Duodenal mucosa (tissue), 2 donors: ENCODE data around the gene FMO5.
"Not testable (repeated sequence)": the region's sequence is repeated elsewhere in the genome, so short reads cannot be mapped to it uniquely, and the experiment has no call there.

Source experiments
- H3K27ac ChIP-seq: one replicate; pipeline ENCODE4 v1.7.0; 2013; ENCODE audit warnings: low read depth, low read length
- H3K27me3 ChIP-seq, 2 donors: one replicate each; pipeline ENCODE4 v1.7.0; 2013; ENCODE audit warnings: low read length in 2 of 2, control low read depth in 1 of 2; ENCODE audit not compliant: insufficient read depth in 2 of 2, control insufficient read depth in 1 of 2
- H3K36me3 ChIP-seq, 2 donors: one replicate each; pipeline ENCODE4 v1.7.0; 2013; ENCODE audit warnings: low read length in 2 of 2, control low read depth in 1 of 2; ENCODE audit not compliant: insufficient read depth in 2 of 2, control insufficient read depth in 1 of 2
- H3K4me1 ChIP-seq, 2 donors: one replicate each; pipeline ENCODE4 v1.7.0; 2013; ENCODE audit warnings: low read length in 2 of 2, control low read depth in 1 of 2; ENCODE audit not compliant: insufficient read depth in 2 of 2, control insufficient read depth in 1 of 2
- H3K4me3 ChIP-seq, 2 donors: one replicate each; pipeline ENCODE4 v1.7.0; 2013; ENCODE audit warnings: low read length in 2 of 2, low read depth in 1 of 2
- H3K9ac ChIP-seq, 2 donors: one replicate each; pipeline ENCODE4 v1.7.0; 2013; ENCODE audit warnings: low read length in 2 of 2, low read depth in 1 of 2
- H3K9me3 ChIP-seq, 2 donors: one replicate each; pipeline ENCODE4 v1.7.0; 2013; ENCODE audit warnings: low read length in 2 of 2, control low read depth in 1 of 2; ENCODE audit not compliant: control insufficient read depth in 1 of 2

Gene FMO5

DNA sequence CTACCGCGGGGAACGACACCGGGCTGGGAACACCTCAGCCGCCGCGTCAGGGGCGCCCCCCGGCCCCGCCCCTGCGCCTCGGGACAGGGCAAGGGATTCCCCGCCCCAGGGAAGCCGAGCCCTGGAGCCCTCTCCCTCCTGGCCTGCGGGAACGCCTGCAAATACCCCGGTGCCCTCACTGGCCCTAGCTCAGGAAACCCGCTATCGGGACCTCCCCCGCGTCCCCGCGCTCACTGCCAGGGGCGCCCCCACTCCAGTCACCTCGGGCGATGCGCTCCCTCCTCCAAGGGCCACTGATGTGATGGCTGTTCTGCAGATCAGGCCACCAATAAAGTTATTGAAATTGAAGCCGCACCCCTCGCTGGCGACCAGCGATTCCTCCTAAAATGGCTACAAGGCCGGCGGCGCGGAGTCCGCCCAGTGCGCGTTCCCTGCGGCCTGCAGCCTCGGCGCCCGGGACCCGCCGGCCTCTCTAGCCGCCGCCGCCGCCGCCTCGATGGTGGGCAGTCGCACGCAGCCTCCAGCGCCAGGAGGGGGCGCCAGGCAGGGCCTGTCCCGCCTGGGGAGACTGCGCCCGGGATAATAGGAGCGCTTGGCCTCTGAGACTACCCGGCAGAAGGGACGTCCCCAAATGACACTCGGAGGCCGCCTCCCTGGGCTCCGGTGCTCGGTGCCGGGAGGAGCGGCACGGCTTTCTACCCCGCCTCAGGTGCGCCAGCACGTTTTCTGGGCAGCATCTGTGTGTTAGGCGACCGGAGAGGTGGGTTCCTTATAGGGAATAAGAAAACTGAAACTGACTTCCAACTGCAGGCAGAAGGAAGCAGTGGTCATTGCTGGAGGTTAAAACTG is 52.7 kb downstream of the FMO5 start, which contains the start of gene PRKAB2:
TSS of gene PRKAB2 (minus strand) at position 303 of the 849 bp plus-strand sequence. CDS start 326 bp downstream, outside the sequence.
- Histone ChIP-seq H3K27ac (peak within 1 kb of the TSS; percentile 96), H3K4me3 (peak within 1 kb of the TSS; percentile 90 to 99), H3K4me1 (peaks cover 32 to 40% of the 10 kb centered on the region in 2 donors), H3K27me3 (no peaks in the 10 kb centered on the region), H3K36me3 (no peaks in the 10 kb centered on the region), H3K9ac (peak within 1 kb of the TSS; percentile 83 to 99), H3K9me3 (no peaks in the 10 kb centered on the region)

DNA sequence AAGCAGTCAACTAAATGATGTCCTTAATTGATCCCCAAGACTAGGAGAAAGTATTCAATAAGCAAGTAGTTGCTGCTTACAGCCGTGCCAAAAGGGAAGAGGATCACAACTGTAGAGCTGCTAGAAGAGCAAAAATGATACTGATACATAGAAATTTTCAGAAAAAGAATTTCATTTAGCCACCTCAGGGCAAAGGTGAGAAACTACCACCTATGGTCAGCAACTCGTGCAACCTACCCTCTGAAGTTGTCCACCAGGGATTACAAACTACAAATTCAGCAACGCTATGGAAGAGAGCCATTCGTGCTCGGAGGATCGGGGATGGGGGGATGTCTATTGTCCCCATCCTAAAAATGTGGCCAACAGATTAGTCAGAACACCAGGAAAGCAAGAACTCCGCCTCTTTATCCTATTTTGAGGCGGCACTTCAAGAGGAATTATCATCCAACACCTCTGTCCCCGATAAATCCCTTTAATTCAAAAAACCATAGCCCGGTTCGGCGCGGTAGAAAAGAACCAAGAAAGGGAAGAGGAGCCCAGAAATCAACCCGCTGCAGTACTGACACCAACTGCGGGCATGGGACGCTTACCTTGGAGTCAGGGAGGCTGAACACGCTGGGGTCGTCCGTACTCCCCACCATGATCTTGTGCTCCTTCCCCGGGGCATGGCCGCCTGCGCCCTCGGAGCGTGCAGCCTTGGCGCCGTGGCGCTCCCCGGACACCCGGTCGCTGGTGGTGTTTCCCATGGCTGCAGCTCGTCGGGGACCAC is 53.6 kb downstream of the FMO5 start:
- H3K36me3 ChIP-seq = peaks cover 5 to 6% of the 10 kb centered on the region in 2 donors
- H3K27ac ChIP-seq = peak overlapping the region; percentile 93
- peak overlapping the region; percentile 84 to 99 for H3K4me3 ChIP-seq
- H3K27me3 ChIP-seq = no peaks in the 10 kb centered on the region
- H3K9ac ChIP-seq = peak overlapping the region; percentile 83 to 99
- H3K9me3 ChIP-seq = no peaks in the 10 kb centered on the region
- H3K4me1 ChIP-seq = peaks cover 35 to 48% of the 10 kb centered on the region in 2 donors

DNA sequence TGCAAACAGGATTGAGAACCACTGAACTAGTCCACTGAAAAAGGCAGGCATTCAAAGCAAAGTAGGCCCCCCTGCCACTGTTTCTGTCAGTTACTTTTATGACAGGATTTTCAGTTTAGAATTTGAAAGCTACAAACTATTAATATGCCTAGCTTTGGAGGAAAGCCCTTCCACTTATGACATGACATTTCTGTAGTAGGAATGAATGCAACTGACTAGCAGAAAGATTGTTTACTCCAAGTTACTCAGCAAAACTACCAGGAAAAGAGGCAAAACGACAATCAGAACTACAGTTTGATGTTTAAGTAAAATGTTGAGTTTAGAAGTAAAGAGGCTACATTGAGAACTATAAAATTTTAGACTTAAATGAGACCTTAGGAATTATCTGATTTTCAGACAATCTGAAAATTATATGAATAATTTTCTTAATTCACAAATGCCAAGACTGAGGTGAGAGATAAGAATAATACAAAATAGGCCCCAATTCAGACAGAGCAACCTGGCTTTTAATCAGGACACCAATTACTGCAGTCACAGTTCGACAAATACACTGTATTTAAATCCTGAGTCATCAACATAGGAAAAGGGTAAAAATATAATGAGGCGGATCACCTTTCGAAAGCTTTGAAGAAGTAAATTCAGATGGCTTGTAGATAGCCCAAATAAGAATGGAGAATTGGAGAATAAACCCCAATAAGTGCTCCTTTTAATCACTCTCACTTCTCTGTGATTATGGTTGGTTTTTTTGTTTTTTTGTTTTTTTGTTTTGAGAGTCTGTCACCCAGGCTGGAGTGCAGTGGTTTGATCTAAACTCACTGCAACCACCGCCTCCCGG is 55.1 kb downstream of the FMO5 start:
- Histone ChIP-seq H3K4me1 (peaks cover 35 to 50% of the 10 kb centered on the region in 2 donors), H3K36me3 (peaks cover 14 to 16% of the 10 kb centered on the region in 2 donors), H3K4me3 (peak overlapping the region; percentile 84 to 99), H3K27ac (no peak overlapping the region), H3K27me3 (no peaks in the 10 kb centered on the region), H3K9ac (peak overlapping the region; percentile 15 to 47), H3K9me3 (no peaks in the 10 kb centered on the region)

GRCh38 chr1:147169171-147169570 is 56.0 kb downstream of the FMO5 start:
- H3K27ac ChIP-seq = no peak overlapping the region
- H3K9ac ChIP-seq = peak overlapping the region; percentile 2 to 47
- peaks cover 14 to 22% of the 10 kb centered on the region in 2 donors for H3K36me3 ChIP-seq
- H3K4me1 ChIP-seq = peaks cover 34 to 44% of the 10 kb centered on the region in 2 donors
- no peaks in the 10 kb centered on the region for H3K9me3 ChIP-seq
- peak overlapping the region in 1 of 2 donors; percentile 84 for H3K4me3 ChIP-seq
- H3K27me3 ChIP-seq = no peaks in the 10 kb centered on the region

GRCh38 chr1:147168626-147169058 is 56.5 kb downstream of the FMO5 start:
- Histone ChIP-seq H3K27me3 (no peaks in the 10 kb centered on the region), H3K9me3 (no peaks in the 10 kb centered on the region), H3K4me3 (no peak overlapping the region), H3K36me3 (peaks cover 14 to 22% of the 10 kb centered on the region in 2 donors), H3K9ac (no peak overlapping the region), H3K4me1 (peaks cover 28 to 39% of the 10 kb centered on the region in 2 donors), H3K27ac (no peak overlapping the region)

DNA sequence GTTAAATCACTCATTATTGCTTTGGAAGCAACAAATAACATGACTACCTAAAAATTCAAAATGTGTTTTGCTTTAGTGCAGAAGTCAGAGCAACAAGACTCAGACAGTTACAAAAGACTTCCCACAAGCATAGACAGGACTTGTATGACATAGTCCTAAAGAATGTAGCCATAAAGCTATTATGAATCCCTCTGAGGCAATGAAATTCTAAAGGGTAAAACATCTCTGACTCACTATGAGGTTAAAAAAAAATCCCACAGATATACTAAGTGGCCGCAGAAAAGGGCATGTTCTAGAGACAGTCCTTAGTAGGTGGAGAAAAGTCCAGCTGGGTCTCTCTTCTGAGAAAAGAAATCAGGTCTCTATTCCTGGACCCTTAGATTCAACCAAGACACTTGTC is 57.8 kb downstream of the FMO5 start:
- Histone ChIP-seq H3K36me3 (peaks cover 14 to 27% of the 10 kb centered on the region in 2 donors), H3K27me3 (no peaks in the 10 kb centered on the region), H3K4me1 (peaks cover 24 to 34% of the 10 kb centered on the region in 2 donors), H3K9me3 (no peaks in the 10 kb centered on the region), H3K9ac (no peak overlapping the region), H3K27ac (no peak overlapping the region), H3K4me3 (peak overlapping the region; percentile 1 to 58)

DNA sequence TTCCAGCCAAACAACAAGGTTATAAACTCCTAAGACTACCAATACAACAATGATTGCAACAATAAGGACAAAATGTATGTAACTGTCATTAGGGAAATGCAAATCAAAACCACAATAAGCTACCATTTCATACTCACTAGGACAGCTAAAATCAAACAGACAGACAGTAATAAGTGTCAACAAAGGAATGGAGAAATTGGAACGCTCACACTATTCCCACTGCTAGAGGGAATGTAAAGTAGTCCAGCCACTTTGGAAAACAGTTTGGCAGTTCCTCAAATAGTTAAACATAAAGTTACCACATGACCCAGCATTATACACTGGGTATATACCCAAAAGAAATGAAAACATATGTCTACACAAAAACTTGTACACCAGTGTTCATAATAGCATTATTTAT is 62.1 kb downstream of the FMO5 start:
- H3K4me3 ChIP-seq = no peak overlapping the region
- H3K27ac ChIP-seq = no peak overlapping the region
- H3K27me3 ChIP-seq = no peaks in the 10 kb centered on the region
- peaks cover 45 to 69% of the 10 kb centered on the region in 2 donors for H3K36me3 ChIP-seq
- no peak overlapping the region for H3K9ac ChIP-seq
- no peaks in the 10 kb centered on the region for H3K9me3 ChIP-seq
- H3K4me1 ChIP-seq = peaks cover 9 to 16% of the 10 kb centered on the region in 2 donors

DNA sequence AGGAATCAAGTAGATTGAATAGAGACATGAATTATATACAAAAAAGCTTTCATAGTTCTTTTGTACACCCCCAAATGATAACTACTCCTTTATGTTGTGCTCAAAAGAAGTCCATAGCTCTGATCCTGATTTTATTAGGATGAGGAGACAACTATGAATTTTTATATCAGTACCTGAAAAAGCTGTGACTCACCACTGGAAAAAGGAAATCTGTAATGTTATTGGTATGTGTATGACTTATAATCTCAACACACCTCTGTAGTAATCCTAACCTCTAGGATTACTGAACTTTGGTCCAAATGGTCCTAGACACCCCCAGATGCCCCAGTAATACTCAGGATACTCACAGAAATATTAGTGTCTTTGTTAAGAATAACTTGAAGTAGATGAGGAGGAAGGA is 63.0 kb downstream of the FMO5 start:
- H3K36me3 ChIP-seq = peaks cover 52 to 76% of the 10 kb centered on the region in 2 donors
- no peaks in the 10 kb centered on the region for H3K9me3 ChIP-seq

DNA sequence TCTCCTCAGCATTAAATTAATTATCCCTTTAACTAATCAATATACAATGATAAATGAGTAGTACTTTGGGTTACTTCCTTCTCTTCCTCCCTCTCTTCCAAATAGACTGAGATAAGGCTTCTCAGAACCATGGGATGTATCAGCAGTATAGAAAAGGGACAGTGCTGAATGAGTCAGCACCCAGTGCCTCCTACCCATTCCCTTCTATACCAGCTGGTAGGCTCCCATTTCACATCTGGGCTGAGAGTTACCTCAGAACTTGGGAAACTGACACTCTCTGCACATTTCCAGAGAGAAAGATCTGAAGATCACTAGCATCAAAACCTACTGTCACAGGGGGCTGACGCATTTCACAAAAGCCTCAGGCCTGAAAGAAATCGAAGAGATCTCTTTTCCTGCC is 68.0 kb downstream of the FMO5 start:
- H3K4me1 ChIP-seq, H3K27me3 ChIP-seq, H3K4me3 ChIP-seq, H3K9me3 ChIP-seq, H3K9ac ChIP-seq, H3K27ac ChIP-seq: not testable (repeated sequence)
- H3K36me3 ChIP-seq = peaks cover 46 to 68% of the 10 kb centered on the region in 2 donors

More for the DNA sequence above, 63.0 kb downstream of the FMO5 start:
- Histone ChIP-seq H3K4me1 (peaks cover under 1 to 6% of the 10 kb centered on the region in 2 donors), H3K4me3 (no peak overlapping the region), H3K9ac (no peak overlapping the region), H3K27ac (no peak overlapping the region), H3K27me3 (no peaks in the 10 kb centered on the region)
